GM12801 (cell line): ENCODE data around the gene FBXO48.

Source experiments
- TF ChIP-seq, protein P1 (sequence below): IDR thresholded peaks from one replicate; pipeline ENCODE4 v1.5.1; 2011; ENCODE audit warnings: control low read depth; ENCODE audit not compliant: insufficient read length; ENCODE audit errors: extremely low read depth

FBXO48 gene

GRCh38 chr2:68432696-68433658, 34.1 kb downstream of the FBXO48 start:
- TF ChIP-seq, protein P1, sequence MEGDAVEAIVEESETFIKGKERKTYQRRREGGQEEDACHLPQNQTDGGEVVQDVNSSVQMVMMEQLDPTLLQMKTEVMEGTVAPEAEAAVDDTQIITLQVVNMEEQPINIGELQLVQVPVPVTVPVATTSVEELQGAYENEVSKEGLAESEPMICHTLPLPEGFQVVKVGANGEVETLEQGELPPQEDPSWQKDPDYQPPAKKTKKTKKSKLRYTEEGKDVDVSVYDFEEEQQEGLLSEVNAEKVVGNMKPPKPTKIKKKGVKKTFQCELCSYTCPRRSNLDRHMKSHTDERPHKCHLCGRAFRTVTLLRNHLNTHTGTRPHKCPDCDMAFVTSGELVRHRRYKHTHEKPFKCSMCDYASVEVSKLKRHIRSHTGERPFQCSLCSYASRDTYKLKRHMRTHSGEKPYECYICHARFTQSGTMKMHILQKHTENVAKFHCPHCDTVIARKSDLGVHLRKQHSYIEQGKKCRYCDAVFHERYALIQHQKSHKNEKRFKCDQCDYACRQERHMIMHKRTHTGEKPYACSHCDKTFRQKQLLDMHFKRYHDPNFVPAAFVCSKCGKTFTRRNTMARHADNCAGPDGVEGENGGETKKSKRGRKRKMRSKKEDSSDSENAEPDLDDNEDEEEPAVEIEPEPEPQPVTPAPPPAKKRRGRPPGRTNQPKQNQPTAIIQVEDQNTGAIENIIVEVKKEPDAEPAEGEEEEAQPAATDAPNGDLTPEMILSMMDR: no peak

DNA sequence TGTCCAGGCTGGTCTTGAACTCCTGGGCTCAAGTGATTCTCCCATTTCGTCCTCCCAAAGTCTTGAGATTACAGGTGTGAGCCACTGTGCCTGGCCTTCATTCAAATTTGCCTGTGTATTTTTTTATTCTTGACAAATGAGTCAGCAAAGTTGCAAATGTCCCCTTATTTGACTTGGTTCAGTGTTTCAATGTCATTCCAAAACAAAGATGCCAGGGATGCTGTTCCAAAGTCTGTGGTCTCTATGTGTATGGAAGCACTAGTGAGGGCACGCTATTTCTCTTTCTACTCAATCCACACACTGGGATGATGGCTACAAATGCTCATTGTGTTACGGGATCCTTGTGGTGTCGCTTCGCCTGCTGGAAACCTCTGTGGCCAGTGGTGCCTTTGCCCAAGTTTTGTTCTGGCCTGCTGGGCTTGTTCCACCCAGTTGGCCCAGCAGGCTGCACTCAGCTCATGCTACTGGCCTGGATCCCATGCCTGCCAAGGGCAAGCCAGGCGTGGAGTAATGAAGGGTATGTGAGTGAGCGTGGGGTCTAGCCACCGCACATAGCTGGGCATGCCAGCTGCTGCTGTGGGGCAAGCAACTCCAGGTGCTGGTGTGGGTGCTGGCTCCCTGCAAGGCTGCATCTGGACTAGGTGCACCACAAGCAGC, 35.6 kb downstream of the FBXO48 start:
- TF ChIP-seq, protein P1: no peak

- TF ChIP-seq, protein P1: no peak
Measured at GRCh38 chr2:68429311-68429826, 37.7 kb downstream of the FBXO48 start.

GRCh38 chr2:68428746-68429145, 38.3 kb downstream of the FBXO48 start:
- TF ChIP-seq, protein P1: no peak

DNA sequence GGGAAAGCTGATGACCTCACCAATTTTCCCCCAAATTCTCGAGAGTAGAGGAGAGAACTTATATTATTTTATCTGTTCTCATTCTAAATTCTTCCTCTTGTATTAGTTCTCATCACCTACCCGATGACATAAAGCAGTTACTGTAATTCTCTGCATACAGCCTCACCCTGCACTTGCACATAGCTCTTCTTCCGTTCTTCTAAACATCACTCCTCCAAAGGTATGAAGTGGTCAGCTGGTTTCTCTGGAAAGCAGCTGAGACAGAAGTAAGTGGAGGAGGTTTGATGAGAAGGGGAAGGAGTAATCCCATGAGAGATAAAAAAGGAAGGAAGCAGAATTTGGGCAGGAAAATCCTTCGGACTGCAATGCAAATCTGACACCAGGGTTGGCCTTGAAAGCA, 39.0 kb downstream of the FBXO48 start:
- TF ChIP-seq, protein P1: no peak

DNA sequence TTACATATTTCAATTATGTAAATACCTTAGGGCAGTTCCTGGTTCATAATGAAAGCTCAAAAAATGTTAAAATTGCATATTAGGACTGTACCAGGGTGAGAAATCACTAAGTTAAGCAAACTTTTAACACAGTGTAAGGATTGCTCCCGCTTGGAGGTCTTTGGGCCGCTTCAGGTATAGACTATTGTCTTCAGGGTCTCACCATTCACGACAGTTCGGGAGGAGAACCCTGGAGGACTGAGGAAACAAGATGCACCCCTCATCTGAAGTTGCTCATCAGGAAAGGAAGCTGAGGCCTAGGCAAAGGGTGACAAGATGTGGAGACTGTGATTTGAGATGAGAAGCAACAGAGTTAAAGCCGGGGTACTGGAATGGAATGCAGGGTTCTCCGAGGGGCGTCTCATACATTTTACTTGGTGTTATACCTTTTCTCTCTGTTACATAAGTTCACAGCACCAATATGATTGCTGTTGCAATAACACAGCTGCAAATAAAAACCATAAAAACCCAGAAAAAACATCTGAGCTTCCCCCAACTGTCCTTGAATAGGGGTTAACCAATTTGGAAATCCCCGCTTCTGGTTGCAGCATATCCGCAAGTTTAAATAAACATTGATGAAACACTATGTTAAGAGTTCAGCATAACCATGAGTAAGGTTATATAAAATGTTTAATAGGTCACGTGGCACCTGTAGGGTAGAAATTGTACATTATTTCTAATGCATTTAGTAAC, 40.1 kb downstream of the FBXO48 start:
- TF ChIP-seq, protein P1: no peak

DNA sequence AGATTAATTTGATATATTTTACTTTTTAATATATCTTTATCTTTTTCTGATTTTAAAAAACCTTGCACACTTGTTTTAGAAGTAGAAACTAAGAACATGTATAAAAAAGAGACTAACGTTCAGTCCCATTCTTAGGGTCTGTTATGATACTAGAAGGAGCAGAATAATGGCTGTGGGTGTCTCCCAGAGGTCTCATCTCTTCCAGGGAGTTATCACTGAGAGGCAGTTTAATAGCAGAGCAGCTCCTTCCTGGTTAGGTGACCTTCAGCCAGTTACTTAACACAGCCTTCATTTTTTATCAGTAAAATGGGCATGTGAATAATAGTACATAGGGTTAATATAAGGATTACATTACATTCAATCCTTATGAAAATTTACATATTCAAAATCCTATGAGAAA, 40.6 kb downstream of the FBXO48 start:
- TF ChIP-seq, protein P1: no peak
